GM13977 (cell line): ENCODE results near the gene DAZL.

Experiments used
- DNase-seq: peaks from one replicate; pipeline ENCODE4 v3.0.0; 2012; ENCODE audit warnings: low spot score
- CTCF ChIP-seq: IDR thresholded peaks from 2 replicates; pipeline ENCODE4 v1.5.1; 2012; ENCODE audit warnings: mild to moderate bottlenecking, control low read depth; ENCODE audit not compliant: insufficient read depth; ENCODE audit errors: extremely low read depth, missing control alignments
- in situ Hi-C: fragments of 300-500 bp; cut with MboI; formaldehyde crosslinking; loops from one replicate; pipeline ENCODE4 v1.12.0; 2022; ENCODE audit warnings: low sequenced_read_pairs, low pct_unique_long_range_greater_than_20kb, mixed read lengths, inconsistent platforms; ENCODE audit not compliant: unreplicated experiment

The DAZL gene

DNA sequence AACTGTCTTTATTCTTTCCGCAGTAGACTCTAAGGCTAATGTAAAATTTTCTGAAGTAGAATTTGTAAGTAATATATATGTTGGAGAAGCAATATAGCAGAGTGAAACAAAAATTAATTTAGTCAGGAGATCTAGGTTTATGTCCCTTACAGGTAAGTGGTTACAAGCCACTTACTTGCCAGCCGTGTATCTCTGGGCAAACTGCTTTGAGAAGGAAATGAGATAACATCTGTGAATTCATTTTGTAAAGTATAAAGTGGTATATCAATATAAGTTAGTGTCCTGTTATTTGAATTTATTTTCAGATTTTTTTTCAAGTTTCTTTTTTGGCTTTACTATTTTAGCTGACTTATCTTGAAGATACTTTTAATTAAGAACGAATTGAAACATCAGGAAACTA lies 5.5 kb downstream of the DAZL start:
- no peak for DNase-seq
- in situ Hi-C loops, result loop anchor here (10.0 kb wide), 2 partner anchors 635 to 815 kb away; no protein-coding TSS in a partner anchor
- no peak for TF ChIP-seq CTCF

- TF ChIP-seq CTCF, result no peak
- DNase-seq, result peak; percentile 40
- in situ Hi-C loops, result loop anchor here (10.0 kb wide), 1 partner anchor 818 kb away; no protein-coding TSS in a partner anchor
Observed at GRCh38 chr3:16596352-16597032, 8.7 kb downstream of the DAZL start.

DNA sequence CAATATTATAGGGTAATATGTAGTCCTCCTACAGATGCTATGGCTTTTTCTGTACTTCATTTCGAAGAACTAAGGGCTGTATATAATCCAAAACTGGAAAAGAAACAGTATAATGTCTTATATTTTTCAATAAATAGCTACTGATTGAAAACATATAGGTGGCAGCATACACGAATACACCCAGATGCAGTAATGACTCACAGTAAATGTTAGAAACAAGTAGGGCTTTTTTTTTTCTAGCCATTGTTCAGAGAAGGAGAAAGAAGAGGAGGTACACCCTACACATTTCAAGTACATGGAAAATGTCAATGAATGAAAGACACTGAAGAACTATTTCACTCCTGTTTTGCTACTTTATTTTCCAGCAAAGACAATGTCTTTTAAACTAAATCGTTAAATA lies 9.4 kb downstream of the DAZL start:
- no peak for TF ChIP-seq CTCF
- in situ Hi-C loops, result loop anchor here (10.0 kb wide), 1 partner anchor 819 kb away; no protein-coding TSS in a partner anchor
- DNase-seq, result no peak

DNA sequence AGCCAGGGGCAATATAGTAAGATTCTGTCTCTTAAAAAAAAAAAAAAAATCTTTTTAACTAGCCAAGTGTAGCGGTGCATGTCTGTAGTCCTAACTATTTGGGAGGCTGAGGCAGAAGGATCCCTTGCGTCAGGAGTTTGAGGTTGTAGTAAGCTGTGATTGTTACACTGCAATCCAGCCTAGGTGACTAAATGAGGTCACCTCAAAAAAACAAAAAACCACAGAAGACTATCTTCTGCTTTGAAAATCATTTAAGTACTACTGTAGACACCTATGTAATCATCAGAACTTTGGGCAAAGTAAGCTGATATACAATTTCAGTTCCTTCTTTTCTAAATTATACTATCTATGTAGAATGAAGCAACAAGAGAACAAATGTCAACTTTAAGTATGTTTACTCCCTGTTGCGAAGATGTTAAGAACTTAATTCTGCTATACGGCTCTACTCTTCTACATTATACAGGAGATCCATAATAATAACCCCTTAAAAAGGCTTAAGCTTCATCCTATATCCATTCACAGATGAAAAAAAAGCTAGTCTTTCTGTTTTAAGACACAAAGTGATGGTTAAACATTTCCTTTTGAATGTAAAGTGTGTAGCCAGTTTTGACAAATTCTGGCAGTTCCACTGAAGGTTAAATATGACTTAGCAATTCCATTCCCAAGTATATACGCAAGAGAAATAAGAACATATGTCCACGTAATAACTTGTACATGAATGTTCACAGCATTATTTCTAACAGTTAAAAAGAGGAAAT lies 15.2 kb downstream of the DAZL start:
- peak; percentile 55 for DNase-seq
- no peak for TF ChIP-seq CTCF
- in situ Hi-C loops, result loop anchor here (10.0 kb wide), 1 partner anchor 825 kb away; no protein-coding TSS in a partner anchor

GRCh38 chr3:16589120-16589519 lies 16.1 kb downstream of the DAZL start:
- no peak for TF ChIP-seq CTCF
- in situ Hi-C loops, result no loop called here
- DNase-seq, result no peak

DNA sequence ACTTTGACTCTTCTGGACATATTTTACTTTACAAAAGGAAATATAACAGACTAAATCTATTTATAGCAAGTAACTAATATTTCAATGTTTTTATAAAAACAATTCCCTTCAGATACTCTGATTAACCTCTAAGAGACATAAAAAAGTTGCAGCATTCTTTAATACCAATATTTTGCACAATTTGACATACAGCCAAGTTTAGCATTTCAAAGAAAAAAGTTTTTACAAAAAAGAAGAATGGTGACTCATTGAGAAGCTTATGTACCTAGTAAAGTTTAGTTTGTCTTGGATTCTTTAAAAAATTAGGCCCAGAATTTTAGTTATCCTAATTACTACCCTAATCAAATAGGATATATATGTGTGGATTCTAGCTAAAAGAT lies 17.6 kb downstream of the DAZL start:
- no peak for TF ChIP-seq CTCF
- DNase-seq, result no peak
- in situ Hi-C loops, result no loop called here
